ENCODE results near the gene CCDC122. TPM values are rescaled to one million over a fixed set of nuclear protein-coding genes. Genes with fewer than 3 reads are reported as not detected.

CCDC122 gene
- total and polyA plus RNA-seq, 2 donors (not counting 3 experiments of a cell fraction or from before 2014, with no cell fraction given), result 0.57 to 7.5 TPM

DNA sequence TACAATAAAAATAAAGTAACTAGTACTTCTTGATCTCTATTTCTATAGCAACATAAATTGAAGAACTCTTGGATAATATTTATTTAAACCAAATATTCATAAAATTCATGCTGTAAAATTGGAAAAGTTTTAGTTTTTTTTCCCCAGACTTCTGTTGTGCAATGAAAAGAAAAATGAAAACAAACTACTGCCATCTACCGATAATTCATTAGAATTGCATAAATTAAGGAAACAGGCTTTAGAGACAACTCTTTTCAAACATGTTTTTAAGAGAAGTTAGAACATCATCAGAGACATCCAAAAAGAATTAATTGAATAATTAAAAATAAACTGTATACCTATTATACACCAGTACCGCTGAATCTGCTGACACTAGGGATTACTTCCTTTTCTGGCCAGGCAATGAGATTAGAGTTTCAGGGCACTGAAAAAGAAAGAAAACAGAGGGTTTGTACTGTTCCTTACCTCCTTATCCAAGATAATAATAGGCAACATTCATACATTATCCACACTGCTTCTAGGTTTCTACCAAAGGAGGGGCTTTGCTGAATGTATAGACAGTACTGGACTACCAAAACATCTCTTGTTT, 4.9 kb downstream of the CCDC122 start:
- no TSS peak for BruUV-seq (replicated peaks)

DNA sequence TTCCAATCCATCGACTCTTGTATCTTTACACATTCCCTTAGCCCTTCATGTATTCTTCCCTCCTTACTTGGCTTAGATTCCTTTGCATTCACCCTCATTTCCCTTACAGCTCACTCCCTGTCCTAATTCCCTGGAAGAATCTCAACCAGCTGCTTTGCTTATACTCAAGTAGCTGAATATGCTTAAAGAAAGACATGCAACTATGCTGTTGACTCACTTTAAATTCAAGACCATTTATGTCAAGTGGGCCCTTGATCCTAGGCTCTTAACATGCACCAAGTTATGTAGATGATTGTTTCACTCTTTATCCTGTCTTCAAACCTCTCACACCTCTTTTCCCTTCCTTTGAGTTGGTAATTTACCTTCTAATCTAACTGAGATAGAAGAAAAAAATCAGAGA, 7.4 kb downstream of the CCDC122 start:
- dilution Hi-C loops (cut with MboI; ENCODE audit: extremely low pct_ligation_motif_present, low sequenced_read_pairs), result no loop called here
- intact Hi-C loops (cut with micrococcal nuclease), result loop anchor here (5.0 to 10.0 kb wide), 2 partner anchors 65 to 507 kb away; no protein-coding TSS in a partner anchor
- CTCF ChIA-PET, result interaction anchor here (0.8 to 2.7 kb wide), 3 partner anchors 12 to 902 kb away, joined by 3 to 13 read pairs (median 6); no protein-coding TSS in a partner anchor

More for the DNA sequence above, 4.9 kb downstream of the CCDC122 start:
- Histone ChIP-seq H3K27me3 (ENCODE audit: control insufficient read depth in 2 of 2, insufficient read depth in 2 of 2, low read length in 2 of 2) (no peaks in the 10 kb centered on the region), H3K9me1 (replicated peaks; ENCODE audit: control insufficient read depth, extremely low read depth, insufficient read depth, low read length) (no peaks in the 10 kb centered on the region), H2AFZ (ENCODE audit: low read depth, low read length) (no peak overlapping the region), H3K36me3 (ENCODE audit: control insufficient read depth in 2 of 2, extremely low read depth in 1 of 2, insufficient read depth in 2 of 2, low read length in 2 of 2) (peaks cover 0 to 3% of the 10 kb centered on the region in 2 experiments), H3K27ac (ENCODE audit: insufficient read depth, low read depth, low read length) (no peak overlapping the region), H3K79me2 (ENCODE audit: control insufficient read depth, insufficient read depth, low read length) (no peaks in the 10 kb centered on the region), H3K4me2 (ENCODE audit: insufficient read depth, low read length) (no peak overlapping the region), H3K9ac (replicated peaks; ENCODE audit: extremely low read depth, insufficient read depth, low read length) (no peak overlapping the region), H3K9me3 (replicated peaks; ENCODE audit: control insufficient read depth, insufficient read depth, low read length) (no peaks in the 10 kb centered on the region), H3K4me3 (replicated peaks in 1 of 3; ENCODE audit: insufficient read depth in 1 of 3, low read depth in 1 of 3, low read length in 3 of 3) (no peak overlapping the region), H3K4me1 (ENCODE audit: control insufficient read depth, extremely low read depth, insufficient read depth, low read length) (peaks cover 8% of the 10 kb centered on the region), H4K20me1 (replicated peaks; ENCODE audit: control insufficient read depth, extremely low read depth, insufficient read depth, low read length) (peaks cover 2% of the 10 kb centered on the region)
- FAIRE-seq (peak; percentile 60), DNase-seq (ENCODE audit: low read depth, low spot score) (peak; percentile 34)
- intact Hi-C loops (cut with micrococcal nuclease), result loop anchor here (1.0 to 10.0 kb wide), 6 partner anchors 67 to 1280 kb away; no protein-coding TSS in a partner anchor
- CTCF ChIA-PET, result interaction anchor here (0.9 to 2.1 kb wide), 7 partner anchors 43 to 1540 kb away, joined by 3 to 11 read pairs (median 3); no protein-coding TSS in a partner anchor
- dilution Hi-C loops (cut with MboI; ENCODE audit: extremely low pct_ligation_motif_present, low sequenced_read_pairs), result no loop called here
- TF ChIP-seq, protein P1, sequence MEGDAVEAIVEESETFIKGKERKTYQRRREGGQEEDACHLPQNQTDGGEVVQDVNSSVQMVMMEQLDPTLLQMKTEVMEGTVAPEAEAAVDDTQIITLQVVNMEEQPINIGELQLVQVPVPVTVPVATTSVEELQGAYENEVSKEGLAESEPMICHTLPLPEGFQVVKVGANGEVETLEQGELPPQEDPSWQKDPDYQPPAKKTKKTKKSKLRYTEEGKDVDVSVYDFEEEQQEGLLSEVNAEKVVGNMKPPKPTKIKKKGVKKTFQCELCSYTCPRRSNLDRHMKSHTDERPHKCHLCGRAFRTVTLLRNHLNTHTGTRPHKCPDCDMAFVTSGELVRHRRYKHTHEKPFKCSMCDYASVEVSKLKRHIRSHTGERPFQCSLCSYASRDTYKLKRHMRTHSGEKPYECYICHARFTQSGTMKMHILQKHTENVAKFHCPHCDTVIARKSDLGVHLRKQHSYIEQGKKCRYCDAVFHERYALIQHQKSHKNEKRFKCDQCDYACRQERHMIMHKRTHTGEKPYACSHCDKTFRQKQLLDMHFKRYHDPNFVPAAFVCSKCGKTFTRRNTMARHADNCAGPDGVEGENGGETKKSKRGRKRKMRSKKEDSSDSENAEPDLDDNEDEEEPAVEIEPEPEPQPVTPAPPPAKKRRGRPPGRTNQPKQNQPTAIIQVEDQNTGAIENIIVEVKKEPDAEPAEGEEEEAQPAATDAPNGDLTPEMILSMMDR (IDR thresholded peaks at IDR 0.05; ENCODE audit: extremely low read depth in 1 of 2, insufficient read depth in 1 of 2, low read depth in 1 of 2, low read length in 2 of 2), result peak; percentile 19 to 28
- TF ChIP-seq GATA2 (IDR thresholded peaks at IDR 0.05; ENCODE audit: insufficient read depth, insufficient read length, low read depth, low read length), result no peak
- POLR2A ChIA-PET, result no interaction called here

More for the DNA sequence above, 7.4 kb downstream of the CCDC122 start:
- TF ChIP-seq GATA2 (IDR thresholded peaks at IDR 0.05; ENCODE audit: insufficient read depth, insufficient read length, low read depth, low read length), result no peak
- TF ChIP-seq, protein P1 (IDR thresholded peaks at IDR 0.05; ENCODE audit: extremely low read depth in 1 of 2, insufficient read depth in 1 of 2, low read depth in 1 of 2, low read length in 2 of 2), result no peak
- TF ChIP-seq MYC (IDR thresholded peaks at IDR 0.05; ENCODE audit: low read depth, low read length), result no peak
- no peak for TF ChIP-seq POLR2A (IDR thresholded peaks at IDR 0.05; ENCODE audit: low read depth, low read length)
- TF ChIP-seq EZH2 (IDR thresholded peaks at IDR 0.05; ENCODE audit: borderline replicate concordance, low read depth, low read length, severe bottlenecking), result no peak
- no peak for TF ChIP-seq POLR2AphosphoS5 (IDR thresholded peaks at IDR 0.05; ENCODE audit: insufficient read depth, low read depth, low read length)
- no peak for TF ChIP-seq FOS (IDR thresholded peaks at IDR 0.05; ENCODE audit: borderline replicate concordance, insufficient read depth, low read length)
- TF ChIP-seq, protein P2, sequence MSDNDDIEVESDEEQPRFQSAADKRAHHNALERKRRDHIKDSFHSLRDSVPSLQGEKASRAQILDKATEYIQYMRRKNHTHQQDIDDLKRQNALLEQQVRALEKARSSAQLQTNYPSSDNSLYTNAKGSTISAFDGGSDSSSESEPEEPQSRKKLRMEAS (IDR thresholded peaks at IDR 0.05; ENCODE audit: insufficient read depth, insufficient read length), result no peak
- TF ChIP-seq JUN (IDR thresholded peaks at IDR 0.05; ENCODE audit: borderline replicate concordance, insufficient read depth, insufficient read length, low read depth), result no peak
- Histone ChIP-seq H3K79me2 (ENCODE audit: control insufficient read depth, insufficient read depth, low read length) (no peaks in the 10 kb centered on the region), H3K9me1 (replicated peaks; ENCODE audit: control insufficient read depth, extremely low read depth, insufficient read depth, low read length) (no peaks in the 10 kb centered on the region), H3K9ac (replicated peaks; ENCODE audit: extremely low read depth, insufficient read depth, low read length) (no peak overlapping the region), H3K27ac (ENCODE audit: insufficient read depth, low read depth, low read length) (no peak overlapping the region), H3K9me3 (replicated peaks; ENCODE audit: control insufficient read depth, insufficient read depth, low read length) (no peaks in the 10 kb centered on the region), H3K27me3 (ENCODE audit: control insufficient read depth in 2 of 2, insufficient read depth in 2 of 2, low read length in 2 of 2) (no peaks in the 10 kb centered on the region), H3K4me2 (ENCODE audit: insufficient read depth, low read length) (no peak overlapping the region), H4K20me1 (replicated peaks; ENCODE audit: control insufficient read depth, extremely low read depth, insufficient read depth, low read length) (peaks cover 2% of the 10 kb centered on the region), H2AFZ (ENCODE audit: low read depth, low read length) (no peak overlapping the region), H3K4me1 (ENCODE audit: control insufficient read depth, extremely low read depth, insufficient read depth, low read length) (no peaks in the 10 kb centered on the region), H3K36me3 (ENCODE audit: control insufficient read depth in 2 of 2, extremely low read depth in 1 of 2, insufficient read depth in 2 of 2, low read length in 2 of 2) (peaks cover 0 to 3% of the 10 kb centered on the region in 2 experiments), H3K4me3 (replicated peaks in 1 of 3; ENCODE audit: insufficient read depth in 1 of 3, low read depth in 1 of 3, low read length in 3 of 3) (no peak overlapping the region)
- DNase-seq (ENCODE audit: low read depth, low spot score) (no peak), FAIRE-seq (no peak)
- POLR2A ChIA-PET, result no interaction called here
- BruUV-seq (replicated peaks), result no TSS peak

All from endothelial cell of umbilical vein (primary cell).